Colonic mucosa (tissue), 4 donors: ENCODE measurements around the gene TOPBP1. TPM values are rescaled to one million over a fixed set of nuclear protein-coding genes. Genes with fewer than 3 reads are reported as not detected.

Source experiments
- DNase-seq: peaks from one replicate; pipeline ENCODE4 v3.0.0-alpha.2; 2020
- H3K27ac ChIP-seq: fragments of 200-600 bp; one replicate; pipeline ENCODE4 v1.8.0; 2021
- H3K27me3 ChIP-seq: fragments of 200-600 bp; one replicate; pipeline ENCODE4 v1.8.0; 2021
- H3K36me3 ChIP-seq: fragments of 200-600 bp; one replicate; pipeline ENCODE4 v1.8.0; 2021
- H3K4me1 ChIP-seq: fragments of 200-600 bp; one replicate; pipeline ENCODE4 v1.8.0; 2021; ENCODE audit warnings: mild to moderate bottlenecking
- H3K4me3 ChIP-seq: fragments of 200-600 bp; one replicate; pipeline ENCODE4 v1.8.0; 2021
- H3K9ac ChIP-seq, 2 donors: one replicate each; pipeline ENCODE4 v1.7.0; 2013; ENCODE audit warnings: control low read depth in 2 of 2, low read depth in 2 of 2, low read length in 2 of 2
- H3K9me3 ChIP-seq: fragments of 200-600 bp; one replicate; pipeline ENCODE4 v1.8.0; 2021
- CTCF ChIP-seq: fragments of 200-600 bp; IDR thresholded peaks from one replicate; pipeline ENCODE4 v1.8.0; 2022; ENCODE audit warnings: antibody characterized with exemption, mild to moderate bottlenecking
- intact Hi-C: fragments of 100-400 bp; cut with DNase I; formaldehyde crosslinking; loops from one replicate; pipeline ENCODE4 v1.14.1; 2022
- total RNA-seq, 2 donors: library from RNA; stranded (reverse); fragmentation: NEBNext Ultra II Directional in 1 of 2; extraction: Animal tissue kit (Norgen Biotek cat#: 25700) in 1 of 2; gene quantifications; one replicate each; pipeline ENCODE4 v1.2.1, GENCODE V29; 2021
- donor health status: healthy.
- donor health status: DM: no; HTN: no; CAD: no.
- donor health status: DM: no; HTN: no; CAD: no.

TOPBP1 gene
- total RNA-seq, 2 donors from 2014 or later, result 21.7 to 34.6 TPM

GRCh38 chr3:133643611-133644010 lies 18.1 kb downstream of the TOPBP1 start:
- Histone ChIP-seq H3K27me3 (no peaks in the 10 kb centered on the region), H3K27ac (no peak overlapping the region), H3K36me3 (peaks cover 6% of the 10 kb centered on the region), H3K9ac (no peak overlapping the region), H3K4me1 (no peaks in the 10 kb centered on the region), H3K9me3 (no peaks in the 10 kb centered on the region), H3K4me3 (no peak overlapping the region)
- no peak for DNase-seq
- no peak for TF ChIP-seq CTCF
- intact Hi-C loops, result no loop called here

- no peaks in the 10 kb centered on the region for H3K27me3 ChIP-seq
- H3K4me1 ChIP-seq, result no peaks in the 10 kb centered on the region
- TF ChIP-seq CTCF, result no peak
- H3K9ac ChIP-seq, result no peak overlapping the region
- no peak overlapping the region for H3K27ac ChIP-seq
- DNase-seq, result no peak
- no peak overlapping the region for H3K4me3 ChIP-seq
- H3K9me3 ChIP-seq, result no peaks in the 10 kb centered on the region
- H3K36me3 ChIP-seq, result peaks cover 17% of the 10 kb centered on the region
- intact Hi-C loops, result no loop called here
Measured at GRCh38 chr3:133641254-133641653, 20.5 kb downstream of the TOPBP1 start.

GRCh38 chr3:133633439-133633838 lies 28.3 kb downstream of the TOPBP1 start:
- no peak for DNase-seq
- H3K9me3 ChIP-seq, result no peaks in the 10 kb centered on the region
- H3K4me1 ChIP-seq, result no peaks in the 10 kb centered on the region
- H3K27ac ChIP-seq, result no peak overlapping the region
- intact Hi-C loops, result no loop called here
- no peak overlapping the region for H3K9ac ChIP-seq
- TF ChIP-seq CTCF, result no peak
- no peaks in the 10 kb centered on the region for H3K27me3 ChIP-seq
- H3K4me3 ChIP-seq, result no peak overlapping the region
- H3K36me3 ChIP-seq, result peaks cover 9% of the 10 kb centered on the region

GRCh38 chr3:133629146-133629545 lies 32.6 kb downstream of the TOPBP1 start:
- Histone ChIP-seq H3K4me1 (no peaks in the 10 kb centered on the region), H3K27ac (no peak overlapping the region), H3K4me3 (no peak overlapping the region), H3K27me3 (no peaks in the 10 kb centered on the region), H3K36me3 (peaks cover 4% of the 10 kb centered on the region), H3K9ac (no peak overlapping the region), H3K9me3 (no peaks in the 10 kb centered on the region)
- DNase-seq, result no peak
- TF ChIP-seq CTCF, result no peak
- intact Hi-C loops, result no loop called here

- no peak overlapping the region for H3K27ac ChIP-seq
- H3K4me1 ChIP-seq, result no peaks in the 10 kb centered on the region
- intact Hi-C loops, result no loop called here
- H3K36me3 ChIP-seq, result peaks cover 4% of the 10 kb centered on the region
- H3K9ac ChIP-seq, result no peak overlapping the region
- no peak for DNase-seq
- TF ChIP-seq CTCF, result no peak
- no peaks in the 10 kb centered on the region for H3K27me3 ChIP-seq
- no peaks in the 10 kb centered on the region for H3K9me3 ChIP-seq
- H3K4me3 ChIP-seq, result no peak overlapping the region
Measured at GRCh38 chr3:133627789-133628188, 34.0 kb downstream of the TOPBP1 start.
